Endodermal cell (in vitro differentiated cells): Measurements from ENCODE around the gene IFNLR1. TPM values are rescaled to one million over a fixed set of nuclear protein-coding genes. Genes with fewer than 3 reads are reported as not detected.

Experiments
- DNase-seq: peaks from one replicate; pipeline ENCODE4 v3.0.0-alpha.2; 2017
- H3K27ac ChIP-seq: 2 replicates; pipeline ENCODE4 v1.5.1; 2013; ENCODE audit warnings: mild to moderate bottlenecking, low read depth, low read length, moderate library complexity
- H3K27me3 ChIP-seq: 2 replicates; pipeline ENCODE4 v1.6.1; 2013; ENCODE audit warnings: mild to moderate bottlenecking, low read length, moderate library complexity; ENCODE audit not compliant: insufficient read depth, control insufficient read depth, poor library complexity, severe bottlenecking
- H3K36me3 ChIP-seq: 2 replicates; pipeline ENCODE4 v1.7.0; 2013; ENCODE audit warnings: mild to moderate bottlenecking, low read length, moderate library complexity; ENCODE audit not compliant: control insufficient read depth, insufficient read depth
- H3K4me1 ChIP-seq: one replicate; pipeline ENCODE4 v1.7.0; 2013; ENCODE audit warnings: low read length; ENCODE audit not compliant: control insufficient read depth, insufficient read depth
- H3K4me3 ChIP-seq: 2 replicates; pipeline ENCODE4 v1.5.1; 2013; ENCODE audit warnings: mild to moderate bottlenecking, low read length, moderate library complexity
- H3K9ac ChIP-seq: 2 replicates; pipeline ENCODE4 v1.6.1; 2013; ENCODE audit warnings: mild to moderate bottlenecking, low read length, moderate library complexity; ENCODE audit not compliant: poor library complexity, severe bottlenecking; ENCODE audit errors: extremely low read depth
- H3K9me3 ChIP-seq: 2 replicates; pipeline ENCODE4 v1.6.1; 2013; ENCODE audit warnings: mild to moderate bottlenecking, low read length, moderate library complexity; ENCODE audit not compliant: control insufficient read depth
- H3K27ac Mint-ChIP-seq: 2 replicates; pipeline ENCODE4 v1.8.0; 2020; ENCODE audit warnings: mixed read lengths
- H3K27me3 Mint-ChIP-seq: 2 replicates; pipeline ENCODE4 v1.8.0; 2021; ENCODE audit warnings: mild to moderate bottlenecking, mixed read lengths; ENCODE audit not compliant: insufficient read depth
- H3K36me3 Mint-ChIP-seq: 2 replicates; pipeline ENCODE4 v1.8.0; 2020; ENCODE audit warnings: low read depth, mixed read lengths
- H3K4me1 Mint-ChIP-seq: 2 replicates; pipeline ENCODE4 v1.8.0; 2020; ENCODE audit warnings: mixed read lengths
- H3K4me3 Mint-ChIP-seq: 2 replicates; pipeline ENCODE4 v1.8.0; 2020; ENCODE audit warnings: mild to moderate bottlenecking, moderate library complexity, mixed read lengths
- H3K9me3 Mint-ChIP-seq: 2 replicates; pipeline ENCODE4 v1.8.0; 2020; ENCODE audit warnings: mild to moderate bottlenecking, mixed read lengths
- WGBS, 2 experiments: methylation state at CpG; one replicate each; pipeline versions ENCODE4 v1.1.5 to v1.1.7; 2013; ENCODE audit warnings: missing lambda C conversion rate in 2 of 2, mixed read lengths in 1 of 2; ENCODE audit not compliant: insufficient coverage in 1 of 2, insufficient read length in 1 of 2; 5-methylcytosine and 5-hydroxymethylcytosine counted together
- total RNA-seq, 2 donors: library from RNA; stranded (reverse); fragmentation: NEBNext Ultra II Directional in 1 of 2; extraction: Animal tissue kit (Norgen Biotek cat#: 25700) in 1 of 2; gene quantifications; 2 replicates in 1 of 2; 3 replicates in 1 of 2; pipeline ENCODE4 v1.2.1, GENCODE V29; 2021
- TF ChIP-seq, protein P1 (sequence below): fragments of 200-600 bp; sonication (generic); conservative IDR thresholded peaks from 2 replicates; pipeline ENCODE4 v1.5.0; 2021; ENCODE audit warnings: antibody characterized with exemption, mild to moderate bottlenecking

IFNLR1 gene
- total RNA-seq, 2 donors from 2014 or later, result 12.1 to 13.0 TPM

GRCh38 chr1:24202556-24202955, 15.5 kb upstream of the IFNLR1 start:
- no peaks in the 10 kb centered on the region for H3K36me3 ChIP-seq
- no peaks in the 10 kb centered on the region for H3K4me1 Mint-ChIP-seq
- no peaks in the 10 kb centered on the region for H3K4me1 ChIP-seq
- H3K4me3 Mint-ChIP-seq, result no peak overlapping the region
- no peak for DNase-seq
- no peaks in the 10 kb centered on the region for H3K9me3 Mint-ChIP-seq
- H3K36me3 Mint-ChIP-seq, result no peaks in the 10 kb centered on the region
- WGBS, 2 experiments, result 96 to 98% methylated on average over 8 to 9 of the region's 9 CpGs
- no peak overlapping the region for H3K27ac Mint-ChIP-seq
- H3K27me3 Mint-ChIP-seq, result no peaks in the 10 kb centered on the region
- TF ChIP-seq, protein P1, sequence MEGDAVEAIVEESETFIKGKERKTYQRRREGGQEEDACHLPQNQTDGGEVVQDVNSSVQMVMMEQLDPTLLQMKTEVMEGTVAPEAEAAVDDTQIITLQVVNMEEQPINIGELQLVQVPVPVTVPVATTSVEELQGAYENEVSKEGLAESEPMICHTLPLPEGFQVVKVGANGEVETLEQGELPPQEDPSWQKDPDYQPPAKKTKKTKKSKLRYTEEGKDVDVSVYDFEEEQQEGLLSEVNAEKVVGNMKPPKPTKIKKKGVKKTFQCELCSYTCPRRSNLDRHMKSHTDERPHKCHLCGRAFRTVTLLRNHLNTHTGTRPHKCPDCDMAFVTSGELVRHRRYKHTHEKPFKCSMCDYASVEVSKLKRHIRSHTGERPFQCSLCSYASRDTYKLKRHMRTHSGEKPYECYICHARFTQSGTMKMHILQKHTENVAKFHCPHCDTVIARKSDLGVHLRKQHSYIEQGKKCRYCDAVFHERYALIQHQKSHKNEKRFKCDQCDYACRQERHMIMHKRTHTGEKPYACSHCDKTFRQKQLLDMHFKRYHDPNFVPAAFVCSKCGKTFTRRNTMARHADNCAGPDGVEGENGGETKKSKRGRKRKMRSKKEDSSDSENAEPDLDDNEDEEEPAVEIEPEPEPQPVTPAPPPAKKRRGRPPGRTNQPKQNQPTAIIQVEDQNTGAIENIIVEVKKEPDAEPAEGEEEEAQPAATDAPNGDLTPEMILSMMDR, result no peak
- no peaks in the 10 kb centered on the region for H3K27me3 ChIP-seq
- H3K9me3 ChIP-seq, result no peaks in the 10 kb centered on the region
- no peak overlapping the region for H3K9ac ChIP-seq
- H3K27ac ChIP-seq, result no peak overlapping the region
- no peak overlapping the region for H3K4me3 ChIP-seq

- Mint-ChIP-seq H3K4me3 (no peak overlapping the region), H3K4me1 (no peaks in the 10 kb centered on the region), H3K27ac (no peak overlapping the region), H3K27me3 (no peaks in the 10 kb centered on the region), H3K36me3 (no peaks in the 10 kb centered on the region), H3K9me3 (no peaks in the 10 kb centered on the region)
- no peaks in the 10 kb centered on the region for H3K4me1 ChIP-seq
- no peak overlapping the region for H3K27ac ChIP-seq
- H3K9ac ChIP-seq, result no peak overlapping the region
- H3K27me3 ChIP-seq, result no peaks in the 10 kb centered on the region
- TF ChIP-seq, protein P1, result peak; percentile 94
- H3K36me3 ChIP-seq, result no peaks in the 10 kb centered on the region
- WGBS, 2 experiments, result 73 to 86% methylated on average over 2 to 5 of the region's 5 CpGs
- peak; percentile 96 for DNase-seq
- no peaks in the 10 kb centered on the region for H3K9me3 ChIP-seq
- no peak overlapping the region for H3K4me3 ChIP-seq
Observed at GRCh38 chr1:24201941-24202440, 14.9 kb upstream of the IFNLR1 start.

GRCh38 chr1:24199291-24199900, 12.3 kb upstream of the IFNLR1 start:
- Histone ChIP-seq H3K4me3 (no peak overlapping the region), H3K27me3 (no peaks in the 10 kb centered on the region), H3K27ac (no peak overlapping the region), H3K4me1 (no peaks in the 10 kb centered on the region), H3K9ac (no peak overlapping the region), H3K36me3 (no peaks in the 10 kb centered on the region), H3K9me3 (no peaks in the 10 kb centered on the region)
- 16 to 30% methylated on average over 10 to 14 of the region's 15 CpGs for WGBS, 2 experiments
- Mint-ChIP-seq H3K27ac (no peak overlapping the region), H3K4me1 (no peaks in the 10 kb centered on the region), H3K36me3 (no peaks in the 10 kb centered on the region), H3K27me3 (no peaks in the 10 kb centered on the region), H3K9me3 (no peaks in the 10 kb centered on the region), H3K4me3 (no peak overlapping the region)
- TF ChIP-seq, protein P1, result peak; percentile 94
- peak; percentile 87 for DNase-seq
